Glomerular visceral epithelial cell (primary cell): Measurements from ENCODE around the gene PLB1.
A peak's percentile ranks its signal among the peaks of the same experiment; 100 is the strongest.
"Not testable (repeated sequence)": the region's sequence is repeated elsewhere in the genome, so short reads cannot be mapped to it uniquely, and the experiment has no call there.

Source experiments
- DNase-seq: peaks from one replicate; pipeline ENCODE4 v3.0.0-alpha.2; 2016; ENCODE audit errors: extremely low spot score

The PLB1 gene

DNA sequence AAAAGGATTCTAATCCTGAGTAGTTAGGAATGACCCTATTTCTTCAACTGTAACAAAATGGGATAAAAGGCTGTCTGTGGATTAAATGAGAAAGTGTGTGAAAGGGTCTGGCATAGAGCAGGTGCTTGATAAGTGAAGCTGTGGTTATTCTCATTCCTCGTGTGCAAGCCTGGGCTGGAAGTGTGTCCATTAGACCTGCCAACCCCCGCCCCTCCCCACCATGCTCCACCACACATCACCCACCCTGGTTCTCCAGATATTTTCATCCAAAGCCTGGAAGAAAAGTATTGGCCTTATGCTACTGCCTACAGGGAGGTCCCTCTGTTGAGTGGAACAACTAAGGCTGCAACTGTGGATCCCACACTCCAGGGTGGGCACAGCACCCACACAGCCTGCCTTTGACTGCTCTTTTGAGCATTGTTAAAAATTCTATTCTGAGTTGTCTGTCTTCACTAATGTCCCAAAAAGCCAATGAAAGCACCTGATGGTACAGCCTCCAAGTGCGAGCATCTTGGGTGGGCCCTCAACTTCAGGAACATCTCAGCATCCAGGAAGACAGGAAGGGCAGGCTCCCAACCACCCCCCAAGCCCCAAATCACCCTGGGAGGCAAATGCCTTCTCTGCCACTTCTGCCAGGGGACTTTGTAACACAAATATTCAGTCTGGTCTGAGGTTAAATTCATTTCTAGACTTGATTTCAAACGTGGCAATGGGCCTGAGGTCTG lies 153.0 kb downstream of the PLB1 start:
- DNase-seq: peak; percentile 70

DNA sequence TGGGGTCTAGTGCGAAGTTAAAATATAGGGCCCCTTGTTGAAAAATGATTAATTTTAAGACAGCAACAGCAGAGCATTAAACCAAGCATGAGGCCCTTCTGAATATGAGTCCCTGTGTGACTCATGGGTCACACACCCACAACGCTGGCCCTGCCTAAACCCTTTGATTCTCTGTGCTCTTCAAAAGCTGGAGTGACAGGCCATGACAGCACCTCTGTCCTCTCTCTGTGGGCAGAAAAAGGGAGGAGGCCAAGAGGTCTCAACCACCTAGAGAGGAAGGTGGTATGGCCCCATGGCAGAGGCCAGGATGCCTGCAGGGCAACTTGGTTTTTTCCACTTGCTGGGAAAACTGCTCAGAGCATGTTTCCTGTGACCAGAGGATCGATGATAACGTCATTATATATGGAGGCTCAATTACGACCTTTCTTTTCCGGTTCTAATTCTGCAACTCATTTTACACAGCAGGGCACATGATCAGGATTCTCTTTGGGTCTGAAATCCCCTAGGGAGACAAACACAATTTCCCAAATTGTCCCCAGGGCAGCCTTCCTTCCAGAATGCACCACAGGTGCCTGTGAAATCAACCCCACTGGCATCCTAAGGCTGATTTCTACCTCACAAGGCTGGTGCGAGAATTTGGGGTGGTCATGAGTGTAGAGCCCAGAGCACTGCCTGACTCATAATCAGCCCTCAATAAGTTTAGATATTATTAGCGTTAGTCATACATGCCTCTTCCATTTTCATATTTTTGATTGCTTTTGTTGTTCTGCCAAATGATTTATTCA lies 153.8 kb downstream of the PLB1 start:
- DNase-seq: peak; percentile 46

DNA sequence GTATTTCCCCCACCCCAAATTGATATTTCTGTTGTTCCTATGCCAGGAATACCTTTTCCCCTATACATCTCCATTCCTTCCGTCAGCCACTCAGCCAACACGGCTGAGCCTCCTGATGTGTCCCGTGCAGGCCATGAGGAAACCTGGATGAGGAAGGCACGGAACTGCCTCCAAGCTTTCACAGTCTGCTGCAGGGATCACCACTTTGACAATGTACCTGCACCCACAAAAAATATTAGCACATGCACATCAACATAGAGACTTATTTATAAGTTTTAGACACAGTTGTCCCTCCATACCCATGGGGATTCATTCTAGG lies 154.4 kb downstream of the PLB1 start:
- DNase-seq: no peak

DNA sequence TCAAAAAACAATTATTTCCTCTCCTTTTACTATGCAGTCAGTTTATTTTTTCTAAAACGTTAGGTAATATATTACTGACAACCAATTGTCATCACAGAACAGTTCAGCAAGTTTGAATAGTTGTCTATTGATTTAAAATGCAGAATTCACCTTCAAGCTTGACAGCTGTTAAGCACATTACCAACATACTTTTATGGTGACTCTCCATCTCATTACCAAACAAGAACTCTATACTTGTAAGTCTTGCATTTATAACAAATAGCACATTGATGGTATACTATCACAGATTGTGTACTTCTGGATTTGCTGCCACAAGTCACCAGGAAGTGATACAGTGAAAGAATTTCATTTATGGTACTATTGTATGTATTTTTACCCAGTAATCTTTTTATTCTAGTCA lies 156.4 kb downstream of the PLB1 start:
- no peak for DNase-seq

DNA sequence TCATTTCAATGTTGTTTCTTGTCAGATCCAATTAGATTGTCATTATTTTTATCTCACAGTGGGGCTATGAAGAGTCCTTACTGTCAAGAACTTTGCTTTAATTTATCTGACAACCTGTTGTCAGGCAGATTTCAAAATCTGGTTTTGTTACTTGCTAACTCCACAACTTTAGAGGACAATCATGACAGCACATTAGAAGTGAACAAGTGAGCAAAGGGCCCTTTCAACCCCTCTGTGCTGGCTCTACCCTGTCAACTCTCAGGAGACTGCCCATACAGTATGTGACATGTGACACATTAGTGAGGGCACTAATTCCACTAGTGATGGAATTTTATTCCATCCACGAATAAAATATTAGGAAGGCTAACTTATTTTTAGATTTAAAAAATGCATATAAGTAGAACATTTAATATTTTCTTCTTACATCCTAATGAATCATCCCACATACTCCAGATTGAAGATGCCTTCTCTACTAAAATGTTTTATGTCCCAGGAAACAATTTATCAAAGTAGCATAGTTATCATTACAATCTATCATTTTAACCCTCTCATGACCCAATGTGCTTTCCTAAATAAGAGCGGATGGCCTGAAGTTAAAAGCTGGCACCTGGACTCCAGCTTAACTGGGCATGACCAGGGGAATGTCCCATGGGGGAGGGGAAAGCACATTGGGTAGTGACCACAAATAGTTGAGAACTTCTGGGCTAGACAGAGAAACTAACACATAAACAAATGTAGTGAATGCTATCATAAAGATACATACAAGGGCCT lies 158.2 kb downstream of the PLB1 start:
- peak; percentile 33 for DNase-seq

DNA sequence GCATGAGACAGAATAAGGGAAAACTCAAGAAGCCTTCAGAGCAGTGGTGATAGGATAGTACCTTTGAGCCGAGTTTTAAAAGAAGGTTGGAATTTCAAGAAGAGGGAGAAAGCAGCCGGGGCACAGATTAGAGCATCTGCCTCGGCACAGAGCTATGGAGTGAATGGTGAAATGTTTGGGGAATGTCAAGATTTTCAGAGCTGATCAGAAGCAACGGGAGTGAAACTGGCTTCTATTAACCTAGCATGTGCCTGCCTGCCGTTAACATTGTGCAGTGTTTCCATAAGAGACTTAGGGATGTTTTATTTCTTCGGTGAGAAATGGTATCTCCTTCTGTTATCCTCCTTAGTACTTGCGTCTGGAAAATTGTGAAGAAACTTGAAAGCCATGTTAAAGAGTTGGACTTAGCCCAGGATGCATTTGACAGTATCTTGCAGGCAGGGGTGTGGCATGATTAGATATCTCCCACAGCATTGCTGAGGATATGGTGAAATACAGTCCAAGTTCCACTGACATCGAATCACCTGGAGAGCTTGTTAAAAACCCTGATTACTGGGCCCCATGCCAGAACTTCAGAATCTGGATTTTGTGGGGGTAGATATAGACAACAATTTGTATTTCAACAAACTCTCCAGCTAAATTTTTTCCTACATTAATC lies 158.9 kb downstream of the PLB1 start:
- no peak for DNase-seq

DNA sequence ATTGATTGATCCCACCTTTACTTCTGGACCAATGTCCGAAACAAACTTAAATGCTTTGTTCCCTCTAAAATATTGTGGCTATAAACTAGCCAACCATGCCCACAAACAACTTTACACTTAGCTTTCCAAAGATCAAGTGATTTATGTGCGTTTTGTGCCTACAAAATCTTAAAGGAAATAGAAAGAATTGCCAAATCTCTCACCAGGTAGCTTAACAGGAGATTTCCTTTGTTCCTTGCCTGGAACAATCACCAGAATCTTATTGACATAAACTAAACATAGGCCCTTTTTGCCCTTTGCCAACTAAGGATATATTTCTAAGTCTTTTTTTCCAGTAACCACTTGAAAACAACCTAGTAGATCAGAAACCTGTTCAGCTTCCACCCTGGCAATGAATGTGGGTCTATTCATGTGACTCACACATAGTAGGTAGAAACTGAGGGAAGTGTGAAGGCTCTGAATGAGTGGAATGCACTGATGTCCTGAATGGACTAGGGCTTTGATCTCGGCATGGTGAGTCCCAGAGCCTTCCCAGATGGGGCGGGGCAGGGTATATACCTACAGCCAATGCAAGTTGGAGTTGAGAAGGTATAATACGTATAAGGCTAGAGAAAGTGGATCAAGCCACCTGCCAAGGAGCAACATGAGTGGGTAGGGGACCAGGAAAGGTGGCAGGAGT lies 161.2 kb downstream of the PLB1 start:
- DNase-seq: no peak

DNA sequence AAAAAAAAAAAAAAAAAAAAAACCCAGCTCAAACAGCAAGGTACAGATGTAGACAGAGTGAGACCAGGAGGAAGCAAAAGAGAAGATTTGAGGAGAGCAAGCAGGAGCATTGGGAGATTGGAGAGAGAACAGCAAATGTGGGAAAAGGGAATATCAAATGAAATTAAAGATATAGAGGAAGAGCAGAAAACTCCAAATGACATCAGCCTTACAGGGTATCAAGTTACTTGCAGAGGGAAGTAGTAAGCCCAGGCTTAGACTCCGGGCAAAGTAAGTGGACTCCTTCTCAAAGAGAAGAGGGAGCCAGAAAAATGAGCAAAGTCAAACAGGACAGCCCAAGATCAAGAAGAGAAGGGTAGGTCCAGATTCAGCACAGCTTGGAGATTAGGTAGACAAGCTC lies 162.5 kb downstream of the PLB1 start:
- DNase-seq: peak; percentile 42

DNA sequence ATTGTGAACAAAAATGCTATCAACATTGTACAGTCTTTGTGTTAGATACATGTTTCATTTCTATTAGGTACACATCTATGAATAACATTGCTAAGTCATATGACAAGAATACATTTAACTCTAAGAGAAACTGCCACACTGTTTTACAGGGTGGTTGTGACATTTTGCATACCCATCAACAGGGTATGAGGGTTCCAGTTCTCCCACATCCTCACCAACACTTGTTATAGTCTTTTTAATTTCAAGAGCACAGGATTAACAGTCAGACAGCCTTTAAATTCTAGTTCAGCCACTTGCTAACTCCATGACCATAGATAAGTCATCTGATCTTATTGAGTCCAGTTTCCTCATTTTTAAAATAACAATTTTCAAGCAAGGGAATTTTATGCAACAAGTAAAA lies 163.3 kb downstream of the PLB1 start:
- no peak for DNase-seq

DNA sequence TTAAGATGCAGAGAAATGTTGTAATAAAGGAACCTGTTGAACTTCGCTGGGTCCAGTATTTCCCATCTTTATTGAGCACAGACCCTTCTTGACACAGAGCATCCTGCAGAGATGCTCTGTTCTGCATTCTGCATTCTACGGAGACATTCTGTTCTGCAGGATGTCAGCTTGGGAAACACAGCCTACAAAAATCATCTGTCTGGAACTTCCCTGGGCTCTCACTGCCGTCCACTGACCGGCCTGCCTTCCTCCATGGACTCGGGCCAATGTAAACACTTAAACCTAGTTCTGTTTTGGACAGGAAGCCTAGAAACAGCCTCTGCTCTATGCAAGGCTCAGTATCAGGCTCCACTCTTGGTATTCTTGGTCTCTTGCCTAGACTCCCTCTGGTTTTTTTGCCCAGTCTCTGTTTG lies 165.7 kb downstream of the PLB1 start:
- peak; percentile 83 for DNase-seq

DNA sequence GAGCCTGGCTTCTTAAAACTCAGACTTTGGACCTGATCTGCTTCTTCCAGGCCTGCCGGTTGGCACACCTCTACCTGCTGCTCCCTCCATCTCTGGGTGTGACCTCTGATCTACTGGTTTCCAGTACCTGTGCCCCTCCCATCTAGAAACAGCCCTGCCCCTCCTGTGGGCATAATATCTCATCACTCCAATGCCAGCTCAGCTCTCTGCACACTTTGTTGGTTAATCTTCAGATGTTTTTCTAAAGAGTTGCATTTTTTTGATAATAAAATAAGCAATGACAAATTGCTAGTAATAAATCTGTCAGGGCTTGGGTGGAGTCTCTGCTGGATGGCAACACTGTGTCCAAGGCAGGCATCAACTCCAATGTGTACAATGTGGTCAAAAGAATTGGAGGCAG lies 166.2 kb downstream of the PLB1 start:
- no peak for DNase-seq

DNA sequence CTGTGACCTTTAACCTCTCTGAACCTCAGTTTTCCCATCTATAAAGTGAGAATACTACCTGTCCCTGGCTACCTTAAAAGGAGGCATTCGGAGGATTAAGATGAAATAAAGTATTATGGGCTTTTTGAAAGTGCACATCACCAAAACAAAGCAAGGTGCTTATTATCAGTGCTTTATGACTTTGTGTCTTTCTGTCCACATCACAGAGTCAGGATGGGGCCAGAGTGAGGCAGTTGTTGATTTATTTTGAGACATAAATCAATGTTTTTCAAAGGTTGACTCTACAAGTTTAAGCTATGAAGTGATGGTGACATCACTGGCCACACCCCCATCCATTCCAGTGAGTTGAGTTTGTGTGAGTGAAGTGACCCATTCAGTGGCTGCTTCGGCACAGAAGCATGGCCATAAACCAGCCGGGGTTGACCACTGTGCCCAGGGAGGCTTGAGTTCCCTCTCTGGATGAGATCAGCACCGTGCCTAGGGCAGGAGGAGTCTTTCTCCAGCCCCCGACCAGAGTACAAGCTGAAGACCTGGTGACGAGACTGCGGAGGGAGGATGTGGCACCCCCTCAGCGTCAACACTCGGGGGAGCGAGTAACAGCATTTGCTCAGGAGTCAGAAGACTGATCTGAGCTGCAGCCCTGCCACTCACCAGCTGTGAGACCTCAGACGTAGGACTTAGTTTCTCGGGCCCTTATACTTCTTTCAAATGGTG lies 166.8 kb downstream of the PLB1 start:
- DNase-seq: peak; percentile 88

DNA sequence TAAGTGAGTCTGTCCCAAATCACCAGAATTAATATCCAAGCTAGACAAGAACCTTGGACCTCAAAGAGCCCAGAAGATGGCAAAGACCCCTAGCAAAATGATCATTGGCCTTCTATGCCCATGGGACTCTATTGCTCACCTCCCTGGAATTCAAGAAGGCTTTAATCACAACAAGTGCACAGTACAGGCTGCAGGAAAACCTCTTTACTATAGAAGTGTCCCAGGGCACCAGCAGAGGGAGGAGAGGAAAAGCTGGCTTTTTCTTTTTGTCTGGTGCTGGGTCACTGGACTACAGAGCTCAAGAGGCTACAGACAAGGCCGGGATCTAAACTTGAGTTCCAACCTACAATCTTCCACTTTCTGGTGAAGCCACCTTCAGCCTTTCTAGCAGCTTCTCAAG lies 167.5 kb downstream of the PLB1 start:
- peak; percentile 72 for DNase-seq

DNA sequence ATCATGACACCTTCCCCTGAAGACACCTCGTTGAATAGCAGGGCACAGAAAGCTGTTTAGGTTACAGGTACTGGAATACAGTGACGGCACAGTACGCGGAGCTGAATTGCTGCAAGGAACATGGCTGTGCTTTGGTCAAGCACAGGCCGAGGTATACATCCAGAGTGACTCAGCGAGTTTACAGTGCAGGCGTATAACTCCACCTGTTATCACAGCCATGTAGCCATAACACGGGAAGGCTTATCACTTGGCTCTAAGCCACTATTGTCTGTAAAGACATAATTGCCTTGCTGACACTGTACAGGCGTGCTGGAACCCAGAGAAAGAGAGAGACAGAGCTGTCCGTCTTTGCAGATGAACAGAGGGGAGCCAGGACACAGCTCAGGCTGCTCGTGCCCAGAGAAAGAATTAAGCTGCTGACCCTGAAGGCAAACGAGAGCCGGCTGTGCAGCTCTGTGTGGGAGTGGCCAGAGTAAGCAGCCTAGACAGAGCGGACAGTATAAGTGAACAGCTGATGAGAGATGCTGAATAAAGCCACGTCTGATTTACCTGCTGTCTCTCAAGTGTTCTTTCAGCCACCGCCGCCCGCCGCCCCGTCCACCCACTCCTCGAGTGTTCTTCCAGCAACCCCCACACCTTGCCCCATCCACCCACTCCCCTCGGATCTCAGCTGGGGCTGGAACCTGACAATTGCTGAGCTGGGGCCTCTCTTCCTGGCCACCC lies 168.4 kb downstream of the PLB1 start:
- no peak for DNase-seq

DNA sequence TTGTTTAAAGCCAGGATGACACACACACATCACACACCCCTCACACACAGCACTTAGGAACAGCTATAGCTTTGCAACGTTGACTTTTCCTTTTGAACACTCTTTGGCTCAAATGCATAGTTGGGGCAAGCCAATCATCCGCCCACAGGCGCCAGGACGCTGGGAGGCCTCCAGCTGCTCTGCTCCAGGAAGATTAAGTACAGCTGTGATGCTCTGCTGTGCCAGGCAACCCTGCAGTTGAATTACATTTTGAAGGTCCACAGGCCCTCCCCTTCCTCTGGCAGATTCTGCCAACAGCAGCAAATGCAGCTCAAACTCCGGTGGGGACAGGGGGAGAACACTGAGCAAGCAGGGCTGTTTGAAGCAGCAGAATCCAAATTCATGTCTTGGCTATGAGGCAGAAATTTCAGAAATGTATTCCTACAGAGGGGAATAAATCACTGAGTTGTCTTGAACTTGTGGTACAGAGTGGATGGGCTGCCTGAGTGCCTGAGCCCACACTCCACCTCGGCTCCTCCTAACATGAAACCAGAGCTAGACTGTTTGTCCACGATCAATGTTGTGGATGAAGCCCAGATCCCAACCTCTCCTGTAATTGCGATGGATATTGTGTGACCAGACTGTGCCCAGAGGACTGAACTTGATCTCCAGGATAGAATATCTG lies 169.3 kb downstream of the PLB1 start:
- peak; percentile 35 for DNase-seq

DNA sequence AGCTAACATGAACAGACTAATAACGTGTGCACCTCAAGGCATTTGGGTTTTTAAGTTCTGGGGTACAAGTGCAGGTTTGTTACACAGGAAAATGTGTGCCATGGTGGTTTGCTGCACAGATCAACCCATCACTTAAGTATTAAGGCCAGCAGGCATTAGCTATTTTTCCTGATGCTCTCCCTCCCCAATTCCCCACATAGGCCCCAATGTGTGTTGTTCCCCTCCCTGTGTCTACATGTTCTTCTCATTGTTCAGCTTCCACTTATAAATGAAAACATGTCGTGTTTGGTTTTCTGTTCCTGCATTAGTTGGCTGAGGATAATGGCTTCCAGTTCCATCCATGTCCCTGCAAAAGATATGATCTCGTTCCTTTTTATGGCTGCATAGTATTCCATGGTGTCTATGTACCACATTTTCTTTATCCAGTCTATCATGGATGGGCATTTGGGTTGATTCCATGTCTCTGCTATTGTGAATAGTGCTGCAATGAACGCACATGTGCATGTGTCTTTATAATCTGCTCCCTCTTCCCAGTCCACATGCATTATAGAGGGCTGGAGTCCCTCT lies 170.0 kb downstream of the PLB1 start:
- not testable (repeated sequence) for DNase-seq

DNA sequence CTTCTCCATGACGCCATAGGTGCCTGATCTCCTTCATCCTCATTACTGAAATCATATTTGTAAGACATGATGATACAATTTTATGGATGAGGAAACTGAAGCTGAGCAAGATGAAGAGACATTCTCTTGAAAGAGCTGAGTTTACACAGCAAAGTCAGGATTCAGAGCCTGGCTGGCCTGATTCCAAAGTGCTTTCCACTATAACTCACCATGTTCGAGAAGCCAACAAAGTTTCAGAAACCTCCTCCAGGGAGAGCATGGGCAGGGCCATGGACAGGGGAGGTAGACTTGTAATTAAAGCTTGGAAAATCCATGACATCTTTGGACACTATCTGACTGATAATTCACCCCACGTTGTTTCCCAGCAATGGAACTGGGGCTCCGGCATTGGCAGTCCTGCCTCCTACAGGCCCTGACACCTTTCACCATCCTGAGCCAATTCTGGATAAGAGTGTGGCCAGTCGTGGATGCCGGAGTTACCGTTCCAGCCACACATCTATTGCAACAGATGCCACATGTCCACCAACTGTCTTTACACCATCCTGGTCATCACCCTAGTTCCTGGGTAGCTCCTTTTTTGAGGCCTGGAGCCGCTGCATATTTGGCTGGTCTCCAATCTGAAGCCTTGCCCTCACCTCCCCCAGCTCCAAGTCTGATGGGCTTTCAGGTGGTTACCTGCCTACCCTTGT lies 170.8 kb downstream of the PLB1 start:
- DNase-seq: no peak

DNA sequence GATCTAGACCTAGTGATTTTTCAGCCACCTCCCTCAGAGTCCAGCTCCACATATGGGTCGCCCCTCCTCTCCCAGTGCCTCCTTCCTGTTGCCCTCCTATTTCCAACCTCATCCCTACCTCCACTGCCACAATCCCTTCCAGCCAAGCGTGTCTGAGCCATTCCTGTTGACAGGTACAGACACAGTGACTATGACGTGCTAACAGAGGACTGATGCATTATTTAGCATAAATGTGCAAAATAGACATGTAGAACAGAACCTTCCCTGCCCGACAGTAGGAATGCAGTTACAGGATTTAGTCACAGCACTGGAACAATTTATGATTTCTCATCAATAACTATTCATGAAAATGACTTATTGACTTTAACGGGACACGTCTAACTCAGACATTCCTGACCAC lies 171.4 kb downstream of the PLB1 start:
- no peak for DNase-seq
